Caki2 (cell line): ENCODE results near the gene SH2D4B. TPM values are rescaled to one million over a fixed set of nuclear protein-coding genes. Genes with fewer than 3 reads are reported as not detected.
"Not testable (repeated sequence)": the region's sequence is repeated elsewhere in the genome, so short reads cannot be mapped to it uniquely, and the experiment has no call there.

Source experiments
- DNase-seq: peaks from one replicate; pipeline ENCODE4 v3.0.0-alpha.2; 2015; ENCODE audit warnings: low read depth
- in situ Hi-C: cut with HindIII; loops from 2 replicates; pipeline ENCODE4 v1.10.0; 2016; ENCODE audit warnings: low sequenced_read_pairs, low pct_unique_long_range_greater_than_20kb, mixed read lengths
- total RNA-seq: library from RNA; depleted of rRNA; stranded (reverse); fragments of >200 nt; shearing (Covaris generic); gene quantifications from 2 replicates; pipeline ENCODE4 v1.2.3, GENCODE V29; 2014; ENCODE audit warnings: low replicate concordance

Gene SH2D4B
- total RNA-seq, 1 experiment from 2014 or later = not detected

DNA sequence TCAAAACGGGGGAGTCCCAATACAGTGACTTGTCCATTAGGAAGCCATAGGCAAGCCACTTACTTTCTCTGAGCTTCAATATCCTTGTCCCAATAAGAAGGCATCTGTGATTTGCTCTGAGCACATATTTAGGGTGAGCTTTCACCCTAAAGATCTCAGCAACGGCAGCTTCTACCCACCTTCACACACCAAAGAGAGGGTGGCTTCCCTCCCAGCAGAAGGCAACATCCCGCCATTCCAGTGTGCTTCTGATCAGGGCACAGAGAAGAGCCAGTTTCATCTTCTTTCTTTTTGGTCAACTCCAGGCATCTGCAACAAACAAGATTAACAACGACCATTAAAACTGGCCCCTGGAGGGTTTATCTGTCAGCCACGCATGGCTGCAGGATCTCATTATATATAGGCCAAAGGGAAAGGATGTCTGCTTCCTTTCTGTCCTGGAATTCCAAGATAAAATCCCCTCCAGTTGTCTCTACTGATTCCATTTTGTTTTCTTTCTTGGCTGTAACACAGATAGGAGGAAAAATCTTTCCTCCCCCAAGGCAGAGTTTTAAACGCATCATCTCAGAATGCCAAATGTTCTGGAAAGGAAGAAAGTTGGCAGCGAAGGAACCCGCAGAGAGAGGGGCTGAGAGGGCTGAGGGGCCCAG, 491 bp upstream of the SH2D4B start:
- DNase-seq = no peak
- in situ Hi-C loops = no loop called here

DNA sequence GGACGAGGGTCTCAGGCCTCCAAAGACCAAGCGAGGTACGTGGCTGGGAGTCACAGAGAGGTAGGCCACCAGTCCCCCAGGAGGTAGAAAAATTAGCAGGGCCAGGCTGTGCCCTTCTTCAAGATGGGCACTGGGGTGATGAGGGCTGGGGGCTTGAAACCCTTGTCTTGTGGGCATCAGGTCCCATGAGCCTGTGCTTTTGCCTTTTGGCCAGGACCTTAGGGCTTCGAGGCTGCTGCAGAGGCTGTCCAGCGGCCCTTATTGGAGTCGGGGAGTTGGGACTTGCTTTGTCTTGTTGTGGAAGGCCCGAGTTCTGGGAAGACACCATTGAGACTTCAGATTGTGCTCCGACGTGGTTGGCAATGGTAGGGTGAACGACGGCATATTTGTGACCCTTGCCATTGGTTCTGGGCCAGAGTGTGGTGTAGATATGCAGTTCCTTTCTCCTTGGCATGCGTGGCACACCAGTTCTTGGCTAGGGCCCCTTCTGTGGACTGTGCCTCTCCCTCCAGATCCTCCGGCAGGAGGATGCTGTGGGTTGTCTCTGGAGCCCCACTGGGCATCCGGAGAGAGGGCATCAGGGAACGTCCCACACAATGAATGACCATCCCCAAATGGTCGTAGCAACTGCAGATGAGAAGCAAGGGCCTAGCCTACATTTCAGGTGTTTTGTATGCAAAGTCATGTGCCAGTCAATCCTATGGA, 931 bp downstream of the SH2D4B start:
- no peak for DNase-seq
- in situ Hi-C loops = no loop called here

DNA sequence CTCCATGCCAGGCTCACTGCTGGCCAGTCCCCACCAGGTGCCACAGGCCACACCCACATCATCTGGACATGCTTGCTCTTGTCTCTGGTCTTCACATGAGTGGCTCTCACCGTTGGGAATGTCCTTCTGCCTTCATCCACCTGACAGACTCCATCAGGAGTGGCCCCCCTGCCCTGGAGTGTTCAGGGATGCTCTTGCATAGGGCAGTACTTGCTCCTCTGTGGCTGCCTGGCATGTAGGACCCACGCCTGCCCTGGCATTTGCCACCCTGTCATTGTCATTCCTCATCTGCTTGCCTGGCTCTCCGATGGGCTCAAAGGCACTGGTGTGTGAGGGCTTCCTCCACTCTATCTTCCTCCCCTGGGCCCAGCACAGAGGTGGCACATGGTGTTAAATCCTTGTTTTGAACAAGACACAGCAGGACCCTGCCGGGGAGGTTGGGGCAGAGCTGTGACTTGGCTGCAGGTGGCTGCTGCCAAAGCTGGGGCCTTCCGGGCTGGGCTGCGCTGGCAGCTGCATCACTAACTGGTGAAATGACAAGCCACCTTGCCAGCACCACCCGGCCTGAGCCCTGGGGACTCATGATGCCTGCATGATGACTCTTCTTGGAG, 1.8 kb downstream of the SH2D4B start:
- no peak for DNase-seq
- in situ Hi-C loops = no loop called here

DNA sequence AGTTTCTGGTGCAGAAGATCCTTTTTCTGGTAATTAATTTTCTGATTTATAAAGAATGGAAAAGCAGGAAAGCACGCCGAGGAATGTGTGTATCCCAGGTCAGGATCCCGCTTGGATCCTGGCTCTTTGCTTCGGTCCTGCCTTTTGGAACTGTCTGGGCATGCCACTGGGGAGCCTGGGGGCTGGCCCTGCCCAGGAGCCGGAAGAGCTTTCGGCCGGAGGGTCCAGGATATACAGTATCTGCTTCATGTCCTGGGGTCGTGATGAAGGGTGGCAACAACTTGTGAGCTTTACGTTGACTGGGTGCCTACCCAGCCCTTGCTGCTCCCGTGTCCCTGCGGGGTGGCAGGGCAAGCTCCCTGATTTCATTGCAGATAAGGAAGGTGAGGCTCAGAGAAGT, 2.4 kb downstream of the SH2D4B start:
- no peak for DNase-seq
- in situ Hi-C loops = no loop called here

DNA sequence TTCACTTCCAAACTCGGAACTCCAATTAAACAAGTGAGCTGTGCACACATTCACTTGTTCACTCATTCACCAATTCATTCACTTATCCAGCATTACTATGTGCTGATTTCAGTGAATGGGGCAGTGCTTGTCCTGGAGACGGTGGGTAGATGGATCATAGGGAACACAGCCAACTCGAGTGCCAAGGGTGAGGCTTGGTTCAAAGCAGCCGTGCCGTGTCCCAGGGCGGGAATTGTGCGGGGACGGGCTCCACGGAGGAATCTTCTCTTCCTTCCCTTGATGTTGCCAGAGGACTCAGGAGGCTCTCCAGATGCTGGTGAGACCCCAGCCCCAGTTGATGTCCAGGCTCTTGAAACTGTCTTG, 2.9 kb downstream of the SH2D4B start:
- in situ Hi-C loops = no loop called here
- DNase-seq = no peak

DNA sequence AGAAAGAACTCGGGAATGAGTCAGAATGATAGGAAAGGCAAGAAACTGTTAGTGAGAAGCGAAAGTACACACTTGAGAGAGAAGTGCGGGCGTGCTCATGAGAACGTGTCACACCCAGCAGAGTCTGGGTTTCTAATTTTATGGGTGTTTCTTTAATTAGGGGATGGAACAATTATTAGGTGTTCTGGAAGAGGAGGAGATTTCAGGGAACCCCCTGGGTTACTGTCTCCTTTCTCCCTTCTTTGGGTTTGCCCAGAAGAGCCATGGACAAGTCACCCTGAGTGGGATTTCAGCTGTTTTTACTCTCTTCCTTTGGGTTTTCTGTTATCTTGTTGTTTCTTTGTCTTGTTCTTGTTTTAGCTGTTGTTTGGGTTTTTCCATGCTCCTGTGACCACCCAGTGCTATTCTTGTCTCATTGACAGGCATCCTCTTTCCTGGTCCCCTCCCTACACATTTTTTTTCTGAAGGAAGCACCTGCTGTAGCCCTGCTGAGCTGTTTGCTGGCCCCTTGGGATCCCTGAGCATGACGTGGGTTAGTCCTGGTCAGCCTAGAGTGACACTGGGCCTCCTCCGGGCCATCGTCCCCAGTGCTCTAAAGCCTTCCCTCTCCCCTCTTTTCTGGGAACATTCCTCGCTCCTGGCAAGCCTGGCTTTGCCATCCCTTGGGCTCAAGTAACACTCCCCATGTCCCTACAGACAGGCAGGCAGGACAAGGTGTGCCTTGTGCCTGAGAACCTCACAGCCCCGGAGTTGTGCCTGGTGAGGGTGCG, 3.5 kb downstream of the SH2D4B start:
- no peak for DNase-seq
- in situ Hi-C loops = no loop called here

DNA sequence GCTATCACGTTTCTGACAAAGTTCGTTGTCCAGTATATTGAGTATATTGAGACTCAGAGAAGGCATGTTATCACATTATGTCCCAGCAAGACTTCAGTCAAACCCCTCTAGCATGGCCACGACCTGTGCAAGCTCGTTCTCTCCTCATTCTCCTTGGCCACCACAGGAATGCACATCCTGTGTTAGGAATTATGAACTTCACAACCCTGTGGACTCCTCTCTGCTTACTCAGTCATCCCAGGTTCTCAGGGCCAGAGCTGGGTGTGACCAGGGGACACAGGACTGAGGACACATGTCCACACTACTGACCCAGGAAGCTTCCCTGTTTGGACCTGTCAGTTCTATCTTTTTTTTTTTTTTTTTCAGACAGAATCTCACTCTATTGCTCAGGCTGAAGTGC, 4.4 kb downstream of the SH2D4B start:
- no peak for DNase-seq

DNA sequence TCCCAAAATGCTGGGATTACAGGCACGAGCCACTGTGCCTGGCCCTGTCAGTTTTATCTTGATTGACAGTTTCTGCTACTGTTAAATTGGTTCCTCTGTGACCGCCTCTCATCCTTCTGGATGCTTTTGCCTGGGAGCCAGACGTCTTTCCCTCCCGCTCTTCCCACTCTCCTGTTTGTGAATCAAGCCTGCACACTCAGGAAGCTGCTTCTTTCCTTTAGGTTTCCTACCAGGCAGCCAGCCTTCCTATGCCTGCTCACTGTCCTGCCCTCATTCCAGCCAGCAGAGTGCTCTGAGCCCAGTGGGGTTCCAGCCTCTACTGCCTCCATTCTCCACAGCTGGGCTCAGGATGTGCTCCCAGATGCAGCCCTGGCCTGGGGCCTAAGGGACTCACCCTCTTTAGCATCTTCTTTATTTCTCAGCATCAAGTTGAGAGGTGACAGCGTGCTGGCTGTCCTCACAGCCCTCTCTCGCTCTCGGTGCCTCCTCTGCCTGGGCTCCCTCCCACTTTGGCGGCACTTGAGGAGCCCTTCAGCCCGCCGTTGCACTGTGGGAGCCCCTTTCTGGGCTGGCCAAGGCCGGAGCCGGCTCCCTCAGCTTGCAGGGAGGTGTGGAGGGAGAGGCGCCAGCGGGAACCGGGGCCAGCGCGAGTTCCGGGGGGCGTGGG, 5.1 kb downstream of the SH2D4B start:
- no peak for DNase-seq
- in situ Hi-C loops = no loop called here

More for the DNA sequence above, 4.4 kb downstream of the SH2D4B start:
- in situ Hi-C loops = no loop called here

DNA sequence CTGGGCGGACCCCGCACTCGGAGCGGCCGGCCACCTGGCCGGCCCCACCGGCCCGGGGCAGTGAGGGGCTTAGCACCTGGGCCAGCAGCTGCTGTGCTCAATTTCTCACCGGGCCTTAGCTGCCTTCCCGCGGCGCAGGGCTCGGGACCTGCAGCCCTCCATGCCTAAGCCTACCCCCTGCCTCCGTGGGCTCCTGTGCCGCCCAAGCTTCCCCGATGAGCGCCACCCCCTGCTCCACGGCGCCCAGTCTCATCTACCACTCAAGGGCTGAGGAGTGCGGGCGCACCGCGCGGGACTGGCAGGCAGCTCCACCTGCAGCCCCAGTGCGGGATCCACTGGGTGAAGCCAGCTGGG, 5.6 kb downstream of the SH2D4B start:
- DNase-seq, in situ Hi-C loops: not testable (repeated sequence)

DNA sequence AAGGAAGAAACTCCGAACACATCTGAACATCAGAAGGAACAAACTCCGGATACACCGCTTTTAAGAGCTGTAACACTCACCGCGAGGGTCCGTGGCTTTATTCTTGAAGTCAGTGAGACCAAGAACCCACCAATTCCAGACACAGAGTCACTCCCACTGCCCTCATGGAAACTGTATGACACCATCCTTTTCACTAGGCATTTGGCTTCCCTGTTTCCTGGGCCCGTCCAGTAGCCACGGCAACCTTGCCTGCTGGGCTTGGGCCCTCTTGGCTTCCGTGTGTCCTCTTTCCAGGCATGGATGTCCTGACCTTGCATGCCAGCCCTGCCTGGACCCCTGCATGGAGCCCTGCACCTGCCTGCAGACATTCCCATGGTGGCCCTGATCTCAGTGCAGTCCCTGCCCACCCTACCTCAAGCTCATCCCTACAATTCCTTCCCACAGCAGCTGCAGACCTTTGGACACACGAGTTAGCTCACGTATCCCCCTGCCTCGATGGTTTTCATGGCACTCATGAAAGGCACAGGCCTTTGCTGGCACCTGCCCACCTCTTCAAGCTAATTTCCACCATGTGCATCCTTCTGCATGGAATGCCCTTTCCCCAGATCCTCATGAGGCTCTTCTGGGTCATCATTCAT, 6.7 kb downstream of the SH2D4B start:
- DNase-seq = no peak
- in situ Hi-C loops = no loop called here

DNA sequence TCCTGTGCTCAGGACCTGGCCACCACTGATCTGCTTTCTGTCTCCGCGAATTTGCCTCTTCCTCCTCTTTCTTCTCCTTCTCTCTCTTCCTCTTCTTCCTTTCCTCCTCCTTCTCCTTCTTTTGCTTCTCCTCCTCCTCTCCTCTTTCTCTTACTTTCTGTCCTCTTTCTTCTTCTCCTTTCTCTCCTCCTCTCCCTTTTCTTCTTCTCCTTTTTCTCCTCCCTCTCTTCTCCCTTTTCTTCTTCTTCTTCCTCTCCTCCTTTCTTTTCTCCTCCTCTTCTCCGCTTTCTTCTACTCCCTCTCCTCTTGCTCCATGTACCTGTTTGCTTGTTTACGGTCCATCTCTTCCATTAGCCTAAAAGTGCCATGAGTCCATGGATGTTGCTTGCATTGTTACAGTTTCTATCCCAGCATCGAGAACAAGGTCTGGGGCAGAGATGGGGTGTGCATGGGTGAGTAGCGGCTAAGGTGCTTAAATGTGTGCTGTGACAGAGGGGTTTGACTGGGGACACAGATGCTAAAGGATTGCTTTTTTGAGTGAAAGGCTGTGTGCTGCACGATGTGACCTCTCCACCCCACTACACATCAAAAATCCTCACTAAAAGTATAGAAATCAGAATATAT, 7.7 kb downstream of the SH2D4B start:
- in situ Hi-C loops = no loop called here
- no peak for DNase-seq

DNA sequence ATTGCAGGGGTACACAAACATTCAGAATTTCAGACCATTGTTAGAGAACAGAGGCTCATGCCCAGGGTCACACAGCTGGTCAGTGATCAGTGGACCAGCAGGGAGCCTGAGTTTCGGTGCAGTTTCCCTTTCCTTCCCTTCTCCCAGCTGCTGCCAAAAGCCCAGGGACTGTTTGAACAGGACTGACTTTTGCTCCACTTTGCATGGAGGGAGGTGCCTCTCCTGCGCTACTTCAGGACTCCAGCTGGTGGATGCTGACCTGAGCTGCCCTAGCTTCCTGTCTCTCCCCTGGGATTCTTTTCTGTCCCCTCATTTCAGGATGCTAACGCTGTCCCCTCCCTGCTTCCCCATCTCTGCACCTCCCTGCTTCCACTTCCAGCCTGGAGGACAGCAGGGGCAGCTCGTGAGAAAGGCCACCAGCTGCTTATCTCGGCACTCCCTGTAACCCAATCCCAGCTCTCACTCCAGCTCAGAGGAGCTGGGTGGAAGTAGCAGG, 14.5 kb downstream of the SH2D4B start:
- in situ Hi-C loops = no loop called here
- no peak for DNase-seq

DNA sequence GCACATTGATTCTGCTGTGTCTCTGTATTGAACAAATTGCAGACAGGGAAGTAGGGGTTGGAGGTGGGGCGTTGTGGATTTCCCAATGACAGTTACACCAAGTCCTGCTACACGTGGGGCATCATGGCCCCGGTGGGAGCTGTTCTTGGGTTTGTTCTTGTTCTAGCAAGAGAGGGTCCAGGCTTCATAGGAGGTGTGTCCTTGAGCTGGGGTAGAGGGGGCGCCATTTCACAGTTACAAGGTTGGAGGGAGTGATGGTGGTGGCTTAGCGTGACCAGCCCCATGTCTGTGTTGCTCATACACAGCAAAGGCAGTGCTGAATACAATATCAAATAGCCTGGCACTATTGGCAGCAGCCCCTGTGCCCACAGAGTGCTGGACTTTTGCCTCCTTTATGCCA, 15.7 kb downstream of the SH2D4B start:
- no peak for DNase-seq
- in situ Hi-C loops = no loop called here

DNA sequence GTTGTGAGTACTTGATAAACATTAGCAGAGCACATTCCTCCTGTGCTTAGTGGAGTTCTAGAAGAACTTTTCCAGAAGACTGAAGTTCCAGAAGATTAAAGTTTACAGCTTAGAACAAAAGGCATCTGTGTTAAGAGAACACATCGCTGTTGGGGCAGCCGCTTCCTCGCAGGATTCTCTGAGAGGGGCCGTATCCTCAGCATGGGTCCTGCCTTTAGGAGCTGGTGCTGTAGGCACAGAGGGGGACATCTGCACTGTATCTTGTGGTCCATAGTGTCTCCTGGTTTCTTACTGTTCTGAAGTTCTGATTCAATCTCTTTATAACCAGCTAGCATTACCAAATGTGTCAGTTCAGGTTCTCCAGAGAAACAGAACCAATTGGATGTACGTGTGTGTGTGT, 16.3 kb downstream of the SH2D4B start:
- no peak for DNase-seq
- in situ Hi-C loops = no loop called here

DNA sequence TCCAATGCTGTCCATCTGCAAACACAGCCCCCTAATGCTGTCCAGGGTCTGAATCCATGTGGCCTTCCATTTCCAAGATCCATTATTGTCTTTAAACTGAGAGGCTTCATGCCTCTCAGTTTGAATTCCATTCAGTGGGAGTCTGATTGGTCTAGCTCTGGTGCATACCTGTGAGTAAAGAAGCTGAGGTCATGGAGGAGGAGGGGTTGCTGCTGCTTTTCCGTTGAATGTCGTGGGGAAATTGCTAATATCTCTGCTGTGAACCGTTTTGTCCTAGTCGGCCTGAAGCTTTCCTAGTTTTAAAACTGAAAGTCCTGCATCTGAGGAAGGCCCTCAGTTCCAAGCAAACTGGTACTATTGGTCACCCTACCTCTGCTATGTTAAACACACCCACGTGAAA, 17.7 kb downstream of the SH2D4B start:
- in situ Hi-C loops = no loop called here
- no peak for DNase-seq

DNA sequence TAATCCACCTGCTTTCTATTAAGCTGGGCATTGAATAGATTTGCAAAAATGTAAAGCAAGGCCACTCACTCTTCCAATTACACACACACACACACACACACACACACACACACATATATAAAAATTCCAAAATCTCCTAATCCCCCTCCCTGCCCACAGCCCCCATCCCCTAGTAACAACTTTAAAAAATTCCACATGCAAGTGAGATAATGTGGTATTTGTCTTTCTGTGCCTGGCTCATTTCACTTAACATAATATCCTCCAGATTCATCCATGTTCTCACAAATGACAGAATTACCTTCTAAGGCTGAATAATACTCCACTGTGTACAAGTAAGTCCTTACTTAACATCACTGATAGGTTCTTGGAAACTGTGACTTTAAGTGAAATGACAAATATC, 24.2 kb downstream of the SH2D4B start:
- in situ Hi-C loops = no loop called here

DNA sequence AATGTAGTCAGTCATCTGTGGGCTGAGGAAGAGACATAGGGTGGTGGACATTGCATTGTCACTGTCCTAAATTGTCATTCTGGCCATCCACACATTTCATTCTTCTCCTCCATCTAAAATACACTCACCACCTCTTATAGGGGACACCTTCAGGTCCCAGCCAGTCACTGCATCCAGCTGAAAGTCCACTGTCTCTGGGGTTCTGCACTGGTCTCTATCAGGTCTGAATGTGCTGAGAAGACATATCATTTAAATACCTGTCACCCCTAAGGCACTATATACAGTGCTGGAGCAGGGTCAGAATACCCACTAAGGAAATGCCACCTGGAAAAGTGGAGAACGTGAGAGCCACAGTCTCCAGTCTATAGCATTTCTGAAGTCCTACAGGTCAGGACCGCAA, 29.6 kb downstream of the SH2D4B start:
- in situ Hi-C loops = no loop called here

More for the DNA sequence above, 24.2 kb downstream of the SH2D4B start:
- DNase-seq = no peak

More for the DNA sequence above, 29.6 kb downstream of the SH2D4B start:
- no peak for DNase-seq
